CD1c-positive myeloid dendritic cell (primary cell): Measurements from ENCODE around the gene SDE2.

ENCODE experiments used
- DNase-seq: peaks from one replicate; pipeline ENCODE4 v3.0.0-alpha.2; 2016; ENCODE audit errors: extremely low spot score

SDE2 gene

DNA sequence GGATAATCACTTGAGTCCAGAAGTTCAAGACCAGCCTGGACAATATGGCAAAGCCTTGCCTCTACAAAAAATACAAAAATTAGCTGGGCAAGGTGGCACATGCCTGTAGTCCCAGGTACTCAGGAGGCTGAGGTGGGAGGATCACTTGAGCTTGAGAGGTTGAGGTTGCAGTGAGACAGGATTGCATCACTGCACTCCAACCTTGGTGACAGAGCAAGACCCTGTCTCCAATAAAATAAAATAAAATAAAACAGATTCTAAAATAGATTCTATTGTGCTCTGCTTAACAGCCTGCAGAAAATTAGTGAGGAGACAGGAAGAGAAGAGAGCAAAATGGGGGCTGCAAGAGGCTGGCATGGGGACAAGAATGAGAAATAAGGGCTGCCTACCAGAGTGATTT lies 7.5 kb upstream of the SDE2 start:
- no peak for DNase-seq

DNA sequence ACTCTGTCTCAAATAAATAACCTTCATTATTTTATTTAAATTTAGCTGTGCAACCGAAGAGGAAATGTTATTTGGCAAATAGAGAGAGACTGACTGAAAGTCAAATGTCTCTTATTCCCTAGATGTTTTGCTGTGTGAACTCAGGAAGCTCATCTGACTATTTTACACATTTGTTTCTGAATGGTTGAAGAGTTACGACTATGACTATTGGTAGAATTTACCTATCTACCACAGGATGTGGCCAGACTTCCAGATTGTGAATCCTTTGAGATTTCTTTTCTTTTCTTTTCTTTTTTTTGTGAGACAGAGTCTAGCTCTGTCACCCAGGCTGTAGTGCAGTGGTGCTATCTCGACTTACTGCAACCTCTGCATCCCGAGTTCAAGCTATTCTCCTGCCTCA lies 5.3 kb upstream of the SDE2 start:
- no peak for DNase-seq

- DNase-seq: peak; percentile 10
These were observed 4.5 kb upstream of the SDE2 start for GRCh38 chr1:226003502-226004170.

GRCh38 chr1:226002667-226003501 lies 3.7 kb upstream of the SDE2 start:
- DNase-seq: peak; percentile 84

- peak; percentile 97 for DNase-seq
These were observed 3.0 kb upstream of the SDE2 start for GRCh38 chr1:226001963-226002666.

- no peak for DNase-seq
These were observed 1.9 kb upstream of the SDE2 start for GRCh38 chr1:226001088-226001487.

- peak; percentile 16 for DNase-seq
These were observed 1.4 kb upstream of the SDE2 start for GRCh38 chr1:226000493-226001081.

DNA sequence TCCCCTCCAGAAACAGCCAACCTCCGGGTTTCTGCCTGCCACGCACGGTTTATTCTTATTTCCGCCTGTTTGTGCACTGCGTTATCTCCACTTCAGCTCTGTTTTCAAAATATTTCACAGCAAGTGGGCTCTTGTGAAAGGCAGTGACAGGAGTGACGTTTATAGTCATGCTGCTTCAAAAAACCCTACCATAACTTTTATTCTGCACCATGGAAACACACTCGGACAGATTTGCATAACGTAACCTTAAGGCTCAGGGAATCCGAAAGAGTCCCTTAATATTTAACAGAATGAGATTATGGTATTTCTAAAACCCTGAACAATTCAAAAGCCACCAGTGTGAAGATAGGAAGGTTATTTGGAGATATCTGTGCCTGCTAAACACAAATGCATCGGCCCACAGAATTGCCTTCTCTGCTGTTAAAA lies 782 bp upstream of the SDE2 start:
- peak; percentile 82 for DNase-seq

DNA sequence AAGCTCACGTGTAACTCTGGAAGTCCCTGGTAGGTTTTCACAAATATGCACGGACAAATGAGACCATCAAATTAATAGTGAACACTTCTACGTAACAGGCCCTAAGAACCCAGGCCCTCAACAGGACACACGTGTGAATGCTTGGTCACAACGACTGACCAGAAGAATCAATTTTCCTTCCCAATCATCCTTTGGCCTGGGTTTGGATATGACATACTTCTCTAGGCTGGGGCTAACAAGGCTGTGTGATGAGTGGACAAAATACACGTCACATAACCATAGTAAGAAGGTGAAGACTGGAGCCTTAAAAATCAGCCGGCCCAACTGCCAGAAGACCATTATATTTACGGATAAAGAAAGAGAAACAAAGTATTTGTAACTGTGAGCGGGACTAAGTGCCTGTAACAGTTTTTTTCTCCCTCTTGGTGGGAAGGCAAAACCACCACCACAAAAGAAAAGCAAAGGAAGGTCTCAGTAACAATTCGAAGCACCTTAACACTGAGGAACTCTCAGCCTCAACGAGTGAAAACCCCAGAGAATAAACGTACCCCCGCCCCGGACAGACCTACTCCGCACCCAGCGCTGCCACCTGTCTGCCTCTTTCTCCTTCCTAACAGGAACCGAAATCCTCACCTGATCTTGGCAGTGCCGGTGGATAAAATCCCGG lies 450 bp downstream of the SDE2 start:
- peak; percentile 54 for DNase-seq

DNA sequence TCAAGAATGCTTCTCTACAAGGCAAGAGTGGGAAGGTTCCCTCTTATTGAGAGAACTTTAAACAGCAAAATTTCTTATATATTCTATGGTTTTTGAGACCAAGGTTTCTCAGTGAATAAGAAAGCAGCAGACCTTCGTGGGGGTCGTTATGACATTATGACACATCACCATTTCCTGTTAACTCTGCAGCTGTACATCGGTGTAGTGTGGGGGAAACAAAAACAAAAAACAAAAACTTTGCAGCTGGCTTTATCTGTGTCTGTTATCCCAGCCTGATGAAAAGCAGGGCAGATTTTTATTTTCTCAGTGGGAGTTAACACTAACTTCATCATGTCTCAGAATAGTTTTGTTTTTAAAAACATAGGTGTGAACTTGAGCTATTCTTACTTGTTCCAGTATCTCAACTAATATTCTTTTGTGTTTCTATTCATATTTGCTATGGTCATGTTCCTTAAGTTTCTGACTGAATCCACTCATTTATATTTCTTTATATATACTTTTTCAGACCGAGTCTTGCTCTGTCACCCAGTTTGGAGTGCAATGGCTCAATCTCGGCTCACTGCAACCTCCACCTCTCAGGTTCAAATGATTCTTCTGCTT lies 2.1 kb downstream of the SDE2 start:
- DNase-seq: no peak

GRCh38 chr1:225995919-225996864 lies 3.0 kb downstream of the SDE2 start:
- DNase-seq: no peak

- no peak for DNase-seq
These were observed 8.3 kb downstream of the SDE2 start for GRCh38 chr1:225990705-225991464.

DNA sequence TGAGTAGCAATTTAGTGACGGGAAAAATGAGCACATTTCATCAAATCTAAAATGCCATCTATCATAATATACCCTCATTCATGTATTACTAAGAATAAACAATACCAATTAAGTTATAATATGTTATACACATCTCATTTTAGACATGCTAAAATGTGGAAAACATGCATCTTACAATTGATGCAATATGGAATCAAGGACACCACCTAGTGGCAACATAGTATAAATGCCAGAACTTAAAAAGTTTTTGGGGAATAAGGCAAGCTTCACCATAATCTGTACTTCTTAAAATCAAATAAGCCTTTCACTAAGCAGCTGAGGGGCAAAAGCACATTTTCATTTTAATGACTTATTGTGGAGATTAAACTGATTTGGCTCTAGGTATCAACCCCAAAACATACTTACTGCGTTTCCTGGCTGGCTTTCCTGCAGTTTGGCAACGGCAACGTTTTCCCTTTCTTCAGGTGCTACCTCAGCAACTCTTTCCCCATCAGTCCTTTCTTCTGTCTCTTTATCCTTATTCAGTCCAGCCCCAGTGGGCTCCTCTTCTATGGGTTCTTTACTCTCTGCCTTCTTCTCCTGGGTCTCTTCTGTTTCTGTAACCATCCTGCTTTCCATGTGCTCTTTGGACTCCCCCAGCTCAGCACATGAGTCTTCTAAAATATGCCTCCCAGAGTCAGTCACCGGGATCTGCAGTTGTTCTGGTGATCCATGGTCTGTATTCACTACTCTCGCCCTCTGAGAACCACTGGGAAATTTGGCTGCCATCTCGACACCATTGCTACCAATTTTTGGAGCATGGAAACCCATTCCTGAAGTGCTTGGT lies 11.4 kb downstream of the SDE2 start:
- DNase-seq: peak; percentile 68

DNA sequence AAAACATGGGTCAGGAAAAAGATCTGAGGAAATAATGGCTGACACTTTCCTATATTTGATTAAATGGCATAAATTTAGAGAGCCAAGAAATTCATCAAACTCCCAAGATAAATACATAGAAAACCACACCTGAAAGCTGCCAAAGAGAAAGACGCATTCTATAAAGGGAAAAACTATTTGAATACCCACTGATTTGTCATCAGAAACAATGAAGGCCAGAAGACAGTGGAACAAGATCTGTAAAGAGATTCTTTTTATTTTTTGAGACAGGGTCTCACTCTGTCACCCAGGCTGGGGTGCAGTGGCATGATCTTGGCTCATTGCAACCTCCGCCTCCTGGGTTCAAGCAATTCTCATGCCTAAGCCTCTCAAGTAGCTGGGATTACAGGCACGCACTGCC lies 17.4 kb downstream of the SDE2 start:
- DNase-seq: no peak

DNA sequence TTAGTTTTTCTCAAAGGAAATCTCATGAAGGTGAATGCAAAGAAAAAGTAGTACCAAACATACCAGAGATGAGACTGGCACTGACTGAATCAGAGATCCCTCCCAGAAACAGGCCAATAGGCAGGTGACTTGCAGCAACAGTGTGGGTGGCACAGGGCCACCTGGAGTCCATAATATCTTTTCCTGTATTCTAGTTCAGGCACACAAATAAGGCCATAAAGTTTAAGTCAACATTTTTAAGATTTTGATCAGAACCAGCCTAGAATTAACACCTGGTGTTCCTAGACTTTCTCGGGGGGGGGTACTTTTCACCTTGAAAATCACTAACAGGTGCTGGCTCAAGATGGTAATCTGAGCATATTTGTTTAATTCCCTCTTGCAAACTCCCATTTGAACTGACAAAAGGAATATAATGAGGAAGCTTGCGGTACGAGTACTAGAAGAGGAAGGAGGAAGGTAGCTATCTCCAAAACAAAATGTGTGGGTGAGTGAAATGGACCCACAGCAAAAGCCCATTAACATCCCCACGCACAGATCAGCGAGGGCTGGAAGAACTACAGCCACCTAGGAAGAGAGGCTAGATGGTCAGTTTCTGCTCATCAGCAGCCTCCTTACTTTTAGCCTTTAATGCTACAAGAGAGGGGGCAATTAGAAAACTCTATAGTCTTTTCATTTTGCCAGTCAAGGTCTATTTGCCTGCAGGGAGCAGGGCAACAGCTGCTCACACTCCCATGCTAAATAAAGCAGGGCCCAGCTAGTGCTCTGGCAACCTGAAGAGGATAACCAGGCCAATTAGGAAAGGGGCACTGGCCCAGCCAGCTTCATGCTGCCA lies 18.9 kb downstream of the SDE2 start:
- peak; percentile 38 for DNase-seq

DNA sequence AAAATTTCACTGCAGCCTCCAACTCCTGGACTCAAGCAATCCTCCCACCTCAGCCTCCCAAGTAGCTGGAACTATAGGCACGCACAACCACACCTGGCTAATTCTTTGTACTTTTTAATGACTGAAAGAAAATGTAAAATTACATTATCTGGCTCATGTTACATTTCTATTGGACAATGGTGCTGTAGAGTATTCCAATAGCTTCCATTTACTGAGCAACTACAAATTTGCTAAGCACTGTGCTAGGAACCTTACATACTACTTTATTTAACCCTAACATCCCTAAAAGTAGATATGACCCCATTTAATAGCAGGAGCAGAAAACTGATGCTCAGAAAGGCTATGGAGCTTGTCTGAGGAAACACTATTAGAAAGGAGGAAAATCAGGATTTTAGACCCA lies 19.7 kb downstream of the SDE2 start:
- no peak for DNase-seq

DNA sequence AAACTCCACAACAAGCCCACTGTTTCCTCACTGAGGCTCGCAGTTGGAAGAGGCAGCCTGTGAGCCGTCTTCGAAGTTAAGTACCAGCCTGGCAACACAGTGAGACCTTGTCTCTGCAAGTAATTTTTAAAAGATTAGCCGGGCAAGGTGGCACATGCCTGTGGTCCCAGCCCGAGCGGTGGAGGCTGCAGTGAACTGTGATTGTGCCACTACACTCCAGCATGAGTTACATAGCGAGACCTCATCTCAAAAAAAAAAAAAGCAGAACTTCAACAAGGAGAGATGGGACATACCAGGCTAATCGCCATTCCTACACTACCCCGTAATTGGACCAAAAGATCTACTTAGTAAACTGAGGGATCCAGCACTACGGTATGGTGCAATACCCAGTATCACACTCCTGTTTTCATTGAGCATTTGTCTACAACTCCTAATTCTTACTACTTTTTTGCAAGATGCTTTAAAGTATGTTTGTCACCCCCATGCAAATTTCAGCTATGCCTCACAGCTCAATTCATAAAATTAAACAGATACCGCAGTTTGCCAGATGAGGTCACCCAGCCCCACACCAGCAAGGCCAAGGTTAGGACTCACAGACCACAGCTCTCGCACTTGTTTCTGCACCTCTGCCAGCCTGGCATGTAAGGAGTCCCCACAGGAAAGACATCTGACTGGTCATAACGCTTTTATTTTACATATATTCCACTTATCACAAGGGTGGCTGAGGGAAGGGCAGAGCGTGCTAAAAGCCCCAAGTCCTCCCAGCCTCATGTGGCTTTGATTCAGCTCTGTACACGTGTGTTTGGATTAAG lies 21.0 kb downstream of the SDE2 start:
- no peak for DNase-seq
